ENCODE data around the gene TRA2A. TPM values are rescaled to one million over a fixed set of nuclear protein-coding genes. Genes with fewer than 3 reads are reported as not detected.

Gene TRA2A
- total RNA-seq, 2 donors from 2014 or later = 104 to 114 TPM

DNA sequence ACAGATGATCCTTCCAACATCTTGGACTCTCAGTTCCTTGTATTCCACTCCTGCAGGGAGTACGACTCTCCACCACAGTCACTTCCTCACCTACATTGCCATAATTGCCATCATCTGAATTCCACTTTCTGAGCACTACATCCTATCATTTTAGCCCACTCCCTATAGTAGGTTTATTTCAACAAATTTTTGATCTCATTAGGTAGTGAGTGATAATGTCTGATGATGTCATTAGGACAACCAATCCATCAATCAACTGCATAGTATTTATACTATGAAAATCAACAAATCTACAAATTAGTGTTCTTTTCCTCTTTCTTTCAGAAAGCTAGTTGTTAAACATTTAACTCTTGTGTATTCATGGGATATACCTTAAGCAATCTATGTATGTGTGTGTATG, 13.7 kb upstream of the TRA2A start:
- Histone ChIP-seq H3K27ac (ENCODE audit: low read depth, low read length) (no peak overlapping the region), H3K4me3 (ENCODE audit: low read length) (no peak overlapping the region), H3K4me1 (ENCODE audit: control insufficient read depth, insufficient read depth, low read length) (no peaks in the 10 kb centered on the region), H3K27me3 (ENCODE audit: control insufficient read depth, insufficient read depth, low read length, poor library complexity, severe bottlenecking) (no peaks in the 10 kb centered on the region), H3K9me3 (ENCODE audit: control insufficient read depth, low read length) (peaks cover 12% of the 10 kb centered on the region), H3K36me3 (ENCODE audit: control insufficient read depth, insufficient read depth, low read length) (no peaks in the 10 kb centered on the region), H3K9ac (ENCODE audit: extremely low read depth, low read length, poor library complexity, severe bottlenecking) (no peak overlapping the region)
- H3K27ac Mint-ChIP-seq = no peak overlapping the region
- H3K36me3 Mint-ChIP-seq (ENCODE audit: low read depth) = no peaks in the 10 kb centered on the region
- TF ChIP-seq, protein P1, sequence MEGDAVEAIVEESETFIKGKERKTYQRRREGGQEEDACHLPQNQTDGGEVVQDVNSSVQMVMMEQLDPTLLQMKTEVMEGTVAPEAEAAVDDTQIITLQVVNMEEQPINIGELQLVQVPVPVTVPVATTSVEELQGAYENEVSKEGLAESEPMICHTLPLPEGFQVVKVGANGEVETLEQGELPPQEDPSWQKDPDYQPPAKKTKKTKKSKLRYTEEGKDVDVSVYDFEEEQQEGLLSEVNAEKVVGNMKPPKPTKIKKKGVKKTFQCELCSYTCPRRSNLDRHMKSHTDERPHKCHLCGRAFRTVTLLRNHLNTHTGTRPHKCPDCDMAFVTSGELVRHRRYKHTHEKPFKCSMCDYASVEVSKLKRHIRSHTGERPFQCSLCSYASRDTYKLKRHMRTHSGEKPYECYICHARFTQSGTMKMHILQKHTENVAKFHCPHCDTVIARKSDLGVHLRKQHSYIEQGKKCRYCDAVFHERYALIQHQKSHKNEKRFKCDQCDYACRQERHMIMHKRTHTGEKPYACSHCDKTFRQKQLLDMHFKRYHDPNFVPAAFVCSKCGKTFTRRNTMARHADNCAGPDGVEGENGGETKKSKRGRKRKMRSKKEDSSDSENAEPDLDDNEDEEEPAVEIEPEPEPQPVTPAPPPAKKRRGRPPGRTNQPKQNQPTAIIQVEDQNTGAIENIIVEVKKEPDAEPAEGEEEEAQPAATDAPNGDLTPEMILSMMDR (conservative IDR thresholded peaks at IDR 0.05) = no peak
- DNase-seq = no peak
- no peaks in the 10 kb centered on the region for H3K27me3 Mint-ChIP-seq (ENCODE audit: insufficient read depth)
- H3K4me1 Mint-ChIP-seq = peaks cover 11% of the 10 kb centered on the region
- H3K9me3 Mint-ChIP-seq = peaks cover 7% of the 10 kb centered on the region
- WGBS, 2 experiments (ENCODE audit: insufficient coverage in 1 of 2, insufficient read length in 1 of 2) = 89% methylated on average over 1 of the region's 1 CpG; no CpG with 5 or more reads in 1 of the 2 experiments
- H3K4me3 Mint-ChIP-seq = no peak overlapping the region

DNA sequence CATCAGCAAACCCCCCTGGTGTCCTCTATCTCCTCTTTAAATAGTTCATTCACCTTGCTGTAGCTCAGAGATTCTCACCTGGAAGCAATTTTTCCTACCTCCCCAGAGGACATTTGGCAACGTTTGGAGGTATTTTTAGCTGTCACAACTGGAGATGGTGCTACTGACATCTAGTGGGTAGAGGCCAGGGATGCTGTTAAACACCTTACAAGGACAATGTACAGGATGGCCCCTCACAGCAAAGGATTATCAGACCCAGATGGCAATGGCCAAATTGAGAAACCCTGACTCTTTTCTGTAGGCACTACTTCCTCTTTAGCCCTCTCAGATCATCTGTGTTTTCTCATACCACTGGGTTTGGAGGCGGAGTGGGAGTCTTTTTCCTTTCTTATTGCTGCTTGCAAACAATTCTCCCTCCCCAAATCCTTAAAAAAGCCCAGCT, 13.2 kb upstream of the TRA2A start:
- 28 to 43% methylated on average over 2 of the region's 2 CpGs for WGBS, 2 experiments (ENCODE audit: insufficient coverage in 1 of 2, insufficient read length in 1 of 2)
- no peaks in the 10 kb centered on the region for H3K27me3 Mint-ChIP-seq (ENCODE audit: insufficient read depth)
- no peak overlapping the region for H3K9ac ChIP-seq (ENCODE audit: extremely low read depth, low read length, poor library complexity, severe bottlenecking)
- H3K4me3 ChIP-seq (ENCODE audit: low read length) = no peak overlapping the region
- peaks cover 11% of the 10 kb centered on the region for H3K4me1 Mint-ChIP-seq
- H3K27me3 ChIP-seq (ENCODE audit: control insufficient read depth, insufficient read depth, low read length, poor library complexity, severe bottlenecking) = no peaks in the 10 kb centered on the region
- no peaks in the 10 kb centered on the region for H3K36me3 Mint-ChIP-seq (ENCODE audit: low read depth)
- peak; percentile 63 for DNase-seq
- peaks cover 12% of the 10 kb centered on the region for H3K9me3 ChIP-seq (ENCODE audit: control insufficient read depth, low read length)
- TF ChIP-seq, protein P1 (conservative IDR thresholded peaks at IDR 0.05) = peak; percentile 60
- no peak overlapping the region for H3K27ac ChIP-seq (ENCODE audit: low read depth, low read length)
- no peaks in the 10 kb centered on the region for H3K4me1 ChIP-seq (ENCODE audit: control insufficient read depth, insufficient read depth, low read length)
- H3K9me3 Mint-ChIP-seq = peaks cover 7% of the 10 kb centered on the region
- H3K36me3 ChIP-seq (ENCODE audit: control insufficient read depth, insufficient read depth, low read length) = no peaks in the 10 kb centered on the region
- no peak overlapping the region for H3K4me3 Mint-ChIP-seq
- H3K27ac Mint-ChIP-seq = no peak overlapping the region

DNA sequence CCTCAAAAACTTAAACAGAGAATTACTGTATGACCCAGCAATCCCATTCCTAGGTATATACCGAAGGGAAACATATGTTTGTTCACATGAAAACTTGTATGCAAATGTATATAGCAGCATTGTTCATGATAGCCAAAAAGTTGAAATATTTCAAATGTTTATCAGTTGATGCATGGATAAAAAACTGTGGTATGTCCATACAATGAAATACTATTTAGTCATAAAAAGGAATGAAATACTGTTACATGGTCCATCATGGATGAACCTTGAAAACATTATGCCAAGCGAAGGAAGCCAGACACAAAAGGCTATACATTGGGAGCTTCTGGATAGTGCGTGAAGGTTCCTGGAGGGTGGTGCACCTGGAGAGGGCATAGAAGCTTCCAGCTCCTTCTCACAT, 11.0 kb upstream of the TRA2A start:
- Histone ChIP-seq H3K36me3 (ENCODE audit: control insufficient read depth, insufficient read depth, low read length) (no peaks in the 10 kb centered on the region), H3K4me1 (ENCODE audit: control insufficient read depth, insufficient read depth, low read length) (no peaks in the 10 kb centered on the region), H3K9ac (ENCODE audit: extremely low read depth, low read length, poor library complexity, severe bottlenecking) (no peak overlapping the region), H3K4me3 (ENCODE audit: low read length) (peak overlapping the region; percentile 40), H3K27me3 (ENCODE audit: control insufficient read depth, insufficient read depth, low read length, poor library complexity, severe bottlenecking) (no peaks in the 10 kb centered on the region), H3K9me3 (ENCODE audit: control insufficient read depth, low read length) (peaks cover 12% of the 10 kb centered on the region), H3K27ac (ENCODE audit: low read depth, low read length) (no peak overlapping the region)
- Mint-ChIP-seq H3K4me1 (peaks cover 11% of the 10 kb centered on the region), H3K27me3 (ENCODE audit: insufficient read depth) (no peaks in the 10 kb centered on the region), H3K27ac (no peak overlapping the region), H3K4me3 (no peak overlapping the region), H3K36me3 (ENCODE audit: low read depth) (no peaks in the 10 kb centered on the region), H3K9me3 (peaks cover 7% of the 10 kb centered on the region)
- WGBS, 2 experiments (ENCODE audit: insufficient coverage in 1 of 2, insufficient read length in 1 of 2) = 97 to 100% methylated on average over 1 to 3 of the region's 3 CpGs
- TF ChIP-seq, protein P1 (conservative IDR thresholded peaks at IDR 0.05) = no peak
- DNase-seq = no peak

Measured in endodermal cell (in vitro differentiated cells).